A673 (cell line): ENCODE results near the gene TBCD.

ENCODE experiments used
- CTCF ChIP-seq: fragments of 300-800, 200-600 bp; sonication (generic); conservative IDR thresholded peaks from 2 replicates; pipeline ENCODE4 v1.5.1; 2017; ENCODE audit warnings: low read depth, mild to moderate bottlenecking, antibody characterized with exemption, low read length, moderate library complexity, mixed read lengths
- EZH2 ChIP-seq: fragments of 200-600 bp; sonication (generic); IDR thresholded peaks from 2 replicates; pipeline ENCODE4 v1.6.1; 2017; ENCODE audit warnings: borderline replicate concordance, low read depth, mild to moderate bottlenecking, mixed read lengths, antibody characterized with exemption, low read length; ENCODE audit not compliant: poor library complexity, severe bottlenecking

GRCh38 chr17:82899941-82900340 lies 148.1 kb downstream of the TBCD start:
- no peak for TF ChIP-seq CTCF
- TF ChIP-seq EZH2: no peak
